Measurements from ENCODE around the gene NEURL1B.

GRCh38 chr5:172633403-172633970 lies 7.6 kb upstream of the NEURL1B start:
- TF ChIP-seq POLR2A (IDR thresholded peaks at IDR 0.05) (no peak), CTCF (IDR thresholded peaks at IDR 0.05) (no peak)

Data from heart left ventricle (tissue), 13 donors.